Mesendoderm (in vitro differentiated cells): ENCODE measurements around the gene SORCS2.
A peak's percentile ranks its signal among the peaks of the same experiment; 100 is the strongest.

ENCODE experiments used
- DNase-seq: peaks from one replicate; pipeline ENCODE4 v3.0.0; 2013
- H2AK5ac ChIP-seq: 2 replicates; pipeline ENCODE4 v1.6.1; 2013; ENCODE audit warnings: low read length, inconsistent platforms
- H2BK120ac ChIP-seq: 2 replicates; pipeline ENCODE4 v1.6.1; 2013; ENCODE audit warnings: low read depth, mild to moderate bottlenecking, low read length, moderate library complexity, mixed read lengths
- H2BK15ac ChIP-seq: replicated peaks from 2 replicates; pipeline ENCODE4 v1.6.1; 2013; ENCODE audit warnings: low read depth, mild to moderate bottlenecking, moderate library complexity
- H2BK5ac ChIP-seq: 2 replicates; pipeline ENCODE4 v1.6.1; 2013; ENCODE audit warnings: low read length, inconsistent platforms
- H3K18ac ChIP-seq: 2 replicates; pipeline ENCODE4 v1.6.1; 2013; ENCODE audit warnings: mild to moderate bottlenecking, low read length, mixed read lengths
- H3K23ac ChIP-seq: one replicate; pipeline ENCODE4 v1.6.1; 2013; ENCODE audit warnings: low read length
- H3K27ac ChIP-seq: 2 replicates; pipeline ENCODE4 v1.5.1; 2013; ENCODE audit warnings: low read depth, mild to moderate bottlenecking, inconsistent platforms, low read length, moderate library complexity
- H3K27me3 ChIP-seq: 2 replicates; pipeline ENCODE4 v1.6.1; 2013; ENCODE audit warnings: low read length, control low read depth, mild to moderate bottlenecking, inconsistent platforms; ENCODE audit not compliant: insufficient read depth, poor library complexity
- H3K36me3 ChIP-seq: 2 replicates; pipeline ENCODE4 v1.6.1; 2013; ENCODE audit warnings: low read length, inconsistent platforms; ENCODE audit not compliant: control insufficient read depth, insufficient read depth
- H3K4ac ChIP-seq: one replicate; pipeline ENCODE4 v1.6.1; 2013; ENCODE audit warnings: low read depth, mild to moderate bottlenecking, low read length, moderate library complexity
- H3K4me1 ChIP-seq: 2 replicates; pipeline ENCODE4 v1.6.1; 2013; ENCODE audit warnings: low read depth, low read length, inconsistent platforms; ENCODE audit not compliant: control insufficient read depth
- H3K4me2 ChIP-seq: 2 replicates; pipeline ENCODE4 v1.6.1; 2013; ENCODE audit warnings: low read length
- H3K4me3 ChIP-seq: 2 replicates; pipeline ENCODE4 v1.5.1; 2013; ENCODE audit warnings: mild to moderate bottlenecking, low read length
- H3K56ac ChIP-seq: one replicate; pipeline ENCODE4 v1.6.1; 2013; ENCODE audit warnings: low read length
- H3K79me1 ChIP-seq: 2 replicates; pipeline ENCODE4 v1.6.1; 2013; ENCODE audit warnings: low read length, inconsistent platforms
- H3K79me2 ChIP-seq: 2 replicates; pipeline ENCODE4 v1.6.1; 2013; ENCODE audit warnings: mild to moderate bottlenecking, low read length; ENCODE audit not compliant: control insufficient read depth, insufficient read depth
- H3K9ac ChIP-seq: 2 replicates; pipeline ENCODE4 v1.6.1; 2013; ENCODE audit warnings: low read length, inconsistent platforms
- H4K5ac ChIP-seq: one replicate; pipeline ENCODE4 v1.6.1; 2013; ENCODE audit warnings: low read length
- H4K8ac ChIP-seq: one replicate; pipeline ENCODE4 v1.6.1; 2013; ENCODE audit warnings: low read depth, mild to moderate bottlenecking, control low read depth, low read length, moderate library complexity
- WGBS: extraction: QIAGEN DNeasy Blood & Tissue Kit; methylation state at CpG from one replicate; pipeline ENCODE4 v1.1.7; 2013; ENCODE audit warnings: low lambda C conversion rate, missing lambda C conversion rate; ENCODE audit not compliant: insufficient coverage; ENCODE audit errors: extremely low coverage; 5-methylcytosine and 5-hydroxymethylcytosine counted together

The SORCS2 gene

DNA sequence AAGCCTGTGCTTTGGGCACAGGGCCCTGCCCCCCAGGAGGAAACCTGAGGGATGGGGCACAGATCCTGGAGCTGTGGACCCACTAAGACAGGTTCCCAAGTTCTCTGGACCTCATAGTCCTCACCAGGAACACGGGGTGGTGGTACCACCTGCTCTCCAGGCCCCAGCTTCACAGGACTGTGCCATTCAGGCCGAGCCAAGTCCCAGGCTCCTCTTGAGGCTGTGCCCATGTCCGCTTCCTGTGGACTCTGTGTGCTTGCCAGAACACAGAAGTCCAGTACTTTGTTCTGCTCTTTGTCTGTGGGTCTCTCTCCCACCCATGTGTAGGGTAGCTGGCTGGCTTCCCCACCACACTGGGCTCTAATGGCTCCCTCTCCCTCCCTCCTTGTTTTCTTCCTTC, 346.8 kb downstream of the SORCS2 start:
- Histone ChIP-seq H3K56ac (no peak overlapping the region), H2BK5ac (no peak overlapping the region)
- DNase-seq: no peak

GRCh38 chr4:7539659-7540058, 347.3 kb downstream of the SORCS2 start:
- no peak overlapping the region for H3K23ac ChIP-seq
- no peak overlapping the region for H3K4ac ChIP-seq
- no peak overlapping the region for H3K18ac ChIP-seq
- no peak overlapping the region for H2BK5ac ChIP-seq
- no peaks in the 10 kb centered on the region for H3K79me1 ChIP-seq
- no peaks in the 10 kb centered on the region for H3K79me2 ChIP-seq
- no peaks in the 10 kb centered on the region for H3K36me3 ChIP-seq
- no peak overlapping the region for H2BK120ac ChIP-seq
- no peak overlapping the region for H3K56ac ChIP-seq
- H3K27me3 ChIP-seq: no peaks in the 10 kb centered on the region
- no peak overlapping the region for H3K9ac ChIP-seq
- H4K8ac ChIP-seq: no peak overlapping the region
- no CpG with 5 or more reads among the region's 9 CpGs for WGBS
- H2BK15ac ChIP-seq: no peak overlapping the region
- H3K4me3 ChIP-seq: no peak overlapping the region
- H2AK5ac ChIP-seq: no peak overlapping the region
- H4K5ac ChIP-seq: no peak overlapping the region
- no peaks in the 10 kb centered on the region for H3K4me1 ChIP-seq
- DNase-seq: peak; percentile 71
- H3K4me2 ChIP-seq: no peak overlapping the region
- H3K27ac ChIP-seq: no peak overlapping the region

More for the DNA sequence above, 346.8 kb downstream of the SORCS2 start:
- Histone ChIP-seq H3K18ac (no peak overlapping the region), H3K27me3 (no peaks in the 10 kb centered on the region), H4K8ac (no peak overlapping the region), H3K4me3 (no peak overlapping the region), H3K9ac (no peak overlapping the region), H3K23ac (no peak overlapping the region), H2BK120ac (no peak overlapping the region), H2BK15ac (no peak overlapping the region), H3K4me2 (no peak overlapping the region), H4K5ac (no peak overlapping the region), H3K79me2 (no peaks in the 10 kb centered on the region), H3K27ac (no peak overlapping the region), H3K4me1 (no peaks in the 10 kb centered on the region), H3K4ac (no peak overlapping the region), H2AK5ac (no peak overlapping the region), H3K79me1 (no peaks in the 10 kb centered on the region), H3K36me3 (no peaks in the 10 kb centered on the region)
- WGBS: no CpG with 5 or more reads among the region's 3 CpGs

DNA sequence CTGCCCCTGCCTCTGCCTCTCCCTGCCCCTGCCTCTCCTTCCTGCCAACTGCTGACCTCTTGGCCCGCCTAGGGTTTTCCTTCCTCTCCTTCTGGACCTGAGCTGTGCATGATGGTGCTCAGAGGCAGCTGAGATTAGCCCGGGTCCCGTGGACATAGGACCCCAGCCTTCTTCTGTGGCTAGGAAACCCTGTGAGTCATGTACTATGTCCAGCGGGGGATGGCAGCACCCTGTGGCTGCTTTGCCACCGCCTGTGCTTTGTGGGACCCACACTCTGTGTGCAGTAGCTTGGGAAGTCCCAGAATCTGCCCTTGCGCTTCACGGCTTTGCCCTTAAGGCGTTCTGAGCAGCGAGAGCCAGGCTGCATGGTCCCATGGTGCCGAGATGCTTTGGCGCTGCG, 347.9 kb downstream of the SORCS2 start:
- no peak for DNase-seq
- no peak overlapping the region for H2BK120ac ChIP-seq
- no peak overlapping the region for H3K4me3 ChIP-seq
- no peaks in the 10 kb centered on the region for H3K27me3 ChIP-seq
- no peak overlapping the region for H2BK15ac ChIP-seq
- H2AK5ac ChIP-seq: no peak overlapping the region
- H4K8ac ChIP-seq: no peak overlapping the region
- H3K9ac ChIP-seq: no peak overlapping the region
- H4K5ac ChIP-seq: no peak overlapping the region
- no peak overlapping the region for H3K4ac ChIP-seq
- H3K56ac ChIP-seq: no peak overlapping the region
- no peak overlapping the region for H3K18ac ChIP-seq
- no peak overlapping the region for H3K23ac ChIP-seq
- no peaks in the 10 kb centered on the region for H3K79me2 ChIP-seq
- no peak overlapping the region for H2BK5ac ChIP-seq
- no peaks in the 10 kb centered on the region for H3K4me1 ChIP-seq
- no peak overlapping the region for H3K27ac ChIP-seq
- no peaks in the 10 kb centered on the region for H3K79me1 ChIP-seq
- no peaks in the 10 kb centered on the region for H3K36me3 ChIP-seq
- no peak overlapping the region for H3K4me2 ChIP-seq
- no CpG with 5 or more reads among the region's 12 CpGs for WGBS

GRCh38 chr4:7540654-7541413, 348.5 kb downstream of the SORCS2 start:
- H3K4me3 ChIP-seq: no peak overlapping the region
- H3K36me3 ChIP-seq: no peaks in the 10 kb centered on the region
- H3K27me3 ChIP-seq: no peaks in the 10 kb centered on the region
- H3K4me2 ChIP-seq: no peak overlapping the region
- no peaks in the 10 kb centered on the region for H3K4me1 ChIP-seq
- no peak overlapping the region for H3K27ac ChIP-seq
- H3K23ac ChIP-seq: no peak overlapping the region
- no peak overlapping the region for H2BK5ac ChIP-seq
- no peak overlapping the region for H2AK5ac ChIP-seq
- no peak overlapping the region for H3K9ac ChIP-seq
- no peak overlapping the region for H2BK15ac ChIP-seq
- H4K8ac ChIP-seq: no peak overlapping the region
- no peaks in the 10 kb centered on the region for H3K79me2 ChIP-seq
- no peak overlapping the region for H4K5ac ChIP-seq
- DNase-seq: no peak
- H3K79me1 ChIP-seq: no peaks in the 10 kb centered on the region
- no peak overlapping the region for H3K18ac ChIP-seq
- WGBS: no CpG with 5 or more reads among the region's 17 CpGs
- no peak overlapping the region for H2BK120ac ChIP-seq
- H3K56ac ChIP-seq: no peak overlapping the region
- no peak overlapping the region for H3K4ac ChIP-seq

- Histone ChIP-seq H3K4me1 (no peaks in the 10 kb centered on the region), H2BK5ac (no peak overlapping the region), H3K23ac (no peak overlapping the region), H3K27ac (no peak overlapping the region), H4K5ac (no peak overlapping the region), H3K9ac (no peak overlapping the region), H2BK15ac (no peak overlapping the region), H4K8ac (no peak overlapping the region), H2BK120ac (no peak overlapping the region), H2AK5ac (no peak overlapping the region), H3K4ac (no peak overlapping the region), H3K27me3 (no peaks in the 10 kb centered on the region), H3K56ac (no peak overlapping the region), H3K79me1 (no peaks in the 10 kb centered on the region), H3K79me2 (no peaks in the 10 kb centered on the region), H3K18ac (no peak overlapping the region), H3K4me3 (no peak overlapping the region), H3K36me3 (no peaks in the 10 kb centered on the region), H3K4me2 (no peak overlapping the region)
- no CpG with 5 or more reads among the region's 8 CpGs for WGBS
- no peak for DNase-seq
These were observed 349.1 kb downstream of the SORCS2 start for GRCh38 chr4:7541414-7541810.

- Histone ChIP-seq H3K4ac (no peak overlapping the region), H2BK120ac (no peak overlapping the region), H4K5ac (no peak overlapping the region), H3K4me1 (no peaks in the 10 kb centered on the region), H3K27ac (no peak overlapping the region), H3K9ac (no peak overlapping the region), H3K27me3 (no peaks in the 10 kb centered on the region), H3K4me2 (no peak overlapping the region), H3K4me3 (no peak overlapping the region), H3K18ac (no peak overlapping the region), H2BK15ac (no peak overlapping the region), H2BK5ac (no peak overlapping the region), H3K79me2 (no peaks in the 10 kb centered on the region), H3K36me3 (no peaks in the 10 kb centered on the region), H3K56ac (no peak overlapping the region), H3K23ac (no peak overlapping the region), H2AK5ac (no peak overlapping the region), H3K79me1 (no peaks in the 10 kb centered on the region), H4K8ac (no peak overlapping the region)
- DNase-seq: no peak
- no CpG with 5 or more reads among the region's 4 CpGs for WGBS
These were observed 350.4 kb downstream of the SORCS2 start for GRCh38 chr4:7542781-7543180.
